ENCODE results near the gene KCTD1. TPM values are rescaled to one million over a fixed set of nuclear protein-coding genes. Genes with fewer than 3 reads are reported as not detected.
A peak's percentile ranks its signal among the peaks of the same experiment; 100 is the strongest.

KCTD1 gene
- total RNA-seq, 1 donor from 2014 or later = 31.8 TPM

- TF ChIP-seq EZH2 (IDR thresholded peaks at IDR 0.05; ENCODE audit: insufficient read depth, low read length) = no peak
- TF ChIP-seq, protein P1, sequence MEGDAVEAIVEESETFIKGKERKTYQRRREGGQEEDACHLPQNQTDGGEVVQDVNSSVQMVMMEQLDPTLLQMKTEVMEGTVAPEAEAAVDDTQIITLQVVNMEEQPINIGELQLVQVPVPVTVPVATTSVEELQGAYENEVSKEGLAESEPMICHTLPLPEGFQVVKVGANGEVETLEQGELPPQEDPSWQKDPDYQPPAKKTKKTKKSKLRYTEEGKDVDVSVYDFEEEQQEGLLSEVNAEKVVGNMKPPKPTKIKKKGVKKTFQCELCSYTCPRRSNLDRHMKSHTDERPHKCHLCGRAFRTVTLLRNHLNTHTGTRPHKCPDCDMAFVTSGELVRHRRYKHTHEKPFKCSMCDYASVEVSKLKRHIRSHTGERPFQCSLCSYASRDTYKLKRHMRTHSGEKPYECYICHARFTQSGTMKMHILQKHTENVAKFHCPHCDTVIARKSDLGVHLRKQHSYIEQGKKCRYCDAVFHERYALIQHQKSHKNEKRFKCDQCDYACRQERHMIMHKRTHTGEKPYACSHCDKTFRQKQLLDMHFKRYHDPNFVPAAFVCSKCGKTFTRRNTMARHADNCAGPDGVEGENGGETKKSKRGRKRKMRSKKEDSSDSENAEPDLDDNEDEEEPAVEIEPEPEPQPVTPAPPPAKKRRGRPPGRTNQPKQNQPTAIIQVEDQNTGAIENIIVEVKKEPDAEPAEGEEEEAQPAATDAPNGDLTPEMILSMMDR (IDR thresholded peaks at IDR 0.05; ENCODE audit: insufficient read depth, low read depth, low read length) = no peak
- FAIRE-seq = no peak
- peaks cover 6% of the 10 kb centered on the region for H3K4me1 Mint-ChIP-seq (ENCODE audit: low read depth, unreplicated experiment)
- H3K4me3 Mint-ChIP-seq (ENCODE audit: unreplicated experiment) = no peak overlapping the region
- Histone ChIP-seq H3K27ac (ENCODE audit: low read depth, low read length) (no peak overlapping the region), H3K4me2 (ENCODE audit: low read length) (no peak overlapping the region), H3K27me3 (ENCODE audit: insufficient read depth, low read length) (no peaks in the 10 kb centered on the region), H2AFZ (ENCODE audit: low read depth, low read length) (no peak overlapping the region), H3K4me1 (ENCODE audit: insufficient read depth, low read length) (peaks cover 3% of the 10 kb centered on the region), H3K4me3 (ENCODE audit: insufficient read depth, low read depth, low read length) (no peak overlapping the region), H3K79me2 (ENCODE audit: insufficient read depth, low read length) (no peaks in the 10 kb centered on the region), H3K9ac (ENCODE audit: low read length) (no peak overlapping the region), H3K36me3 (ENCODE audit: insufficient read depth, low read length) (no peaks in the 10 kb centered on the region), H3K9me3 (ENCODE audit: insufficient read depth, low read depth, low read length) (no peaks in the 10 kb centered on the region), H4K20me1 (ENCODE audit: insufficient read depth, low read length) (no peaks in the 10 kb centered on the region)
- DNase-seq (ENCODE audit: low read depth) = no peak
- no peaks in the 10 kb centered on the region for H3K36me3 Mint-ChIP-seq (ENCODE audit: low read depth, unreplicated experiment)
- no peaks in the 10 kb centered on the region for H3K9me3 Mint-ChIP-seq (ENCODE audit: unreplicated experiment)
- H3K27me3 Mint-ChIP-seq (ENCODE audit: low read depth, unreplicated experiment) = no peaks in the 10 kb centered on the region
- H3K27ac Mint-ChIP-seq (ENCODE audit: unreplicated experiment) = no peak overlapping the region
Measured at GRCh38 chr18:26488417-26489009, 59.8 kb downstream of the KCTD1 start.

- Histone ChIP-seq H3K27me3 (ENCODE audit: insufficient read depth, low read length) (no peaks in the 10 kb centered on the region), H4K20me1 (ENCODE audit: insufficient read depth, low read length) (no peaks in the 10 kb centered on the region), H3K4me1 (ENCODE audit: insufficient read depth, low read length) (peaks cover 3% of the 10 kb centered on the region), H3K36me3 (ENCODE audit: insufficient read depth, low read length) (no peaks in the 10 kb centered on the region), H2AFZ (ENCODE audit: low read depth, low read length) (no peak overlapping the region), H3K4me3 (ENCODE audit: insufficient read depth, low read depth, low read length) (no peak overlapping the region), H3K9me3 (ENCODE audit: insufficient read depth, low read depth, low read length) (no peaks in the 10 kb centered on the region), H3K79me2 (ENCODE audit: insufficient read depth, low read length) (no peaks in the 10 kb centered on the region), H3K9ac (ENCODE audit: low read length) (no peak overlapping the region), H3K4me2 (ENCODE audit: low read length) (no peak overlapping the region), H3K27ac (ENCODE audit: low read depth, low read length) (no peak overlapping the region)
- no peaks in the 10 kb centered on the region for H3K36me3 Mint-ChIP-seq (ENCODE audit: low read depth, unreplicated experiment)
- H3K4me1 Mint-ChIP-seq (ENCODE audit: low read depth, unreplicated experiment) = peaks cover 6% of the 10 kb centered on the region
- no peak for FAIRE-seq
- DNase-seq (ENCODE audit: low read depth) = peak; percentile 60
- no peaks in the 10 kb centered on the region for H3K27me3 Mint-ChIP-seq (ENCODE audit: low read depth, unreplicated experiment)
- no peaks in the 10 kb centered on the region for H3K9me3 Mint-ChIP-seq (ENCODE audit: unreplicated experiment)
- H3K27ac Mint-ChIP-seq (ENCODE audit: unreplicated experiment) = no peak overlapping the region
- no peak for TF ChIP-seq EZH2 (IDR thresholded peaks at IDR 0.05; ENCODE audit: insufficient read depth, low read length)
- TF ChIP-seq, protein P1 (IDR thresholded peaks at IDR 0.05; ENCODE audit: insufficient read depth, low read depth, low read length) = no peak
- no peak overlapping the region for H3K4me3 Mint-ChIP-seq (ENCODE audit: unreplicated experiment)
Measured at GRCh38 chr18:26487437-26487836, 60.9 kb downstream of the KCTD1 start.

GRCh38 chr18:26483633-26484032 is 64.7 kb downstream of the KCTD1 start:
- FAIRE-seq (no peak), DNase-seq (ENCODE audit: low read depth) (no peak)
- Histone ChIP-seq H3K9ac (ENCODE audit: low read length) (no peak overlapping the region), H3K36me3 (ENCODE audit: insufficient read depth, low read length) (no peaks in the 10 kb centered on the region), H3K9me3 (ENCODE audit: insufficient read depth, low read depth, low read length) (no peaks in the 10 kb centered on the region), H2AFZ (ENCODE audit: low read depth, low read length) (no peak overlapping the region), H3K27me3 (ENCODE audit: insufficient read depth, low read length) (no peaks in the 10 kb centered on the region), H3K4me2 (ENCODE audit: low read length) (no peak overlapping the region), H3K4me1 (ENCODE audit: insufficient read depth, low read length) (peaks cover 33% of the 10 kb centered on the region), H3K4me3 (ENCODE audit: insufficient read depth, low read depth, low read length) (no peak overlapping the region), H4K20me1 (ENCODE audit: insufficient read depth, low read length) (no peaks in the 10 kb centered on the region), H3K79me2 (ENCODE audit: insufficient read depth, low read length) (no peaks in the 10 kb centered on the region), H3K27ac (ENCODE audit: low read depth, low read length) (no peak overlapping the region)
- peaks cover 23% of the 10 kb centered on the region for H3K4me1 Mint-ChIP-seq (ENCODE audit: low read depth, unreplicated experiment)
- no peak overlapping the region for H3K4me3 Mint-ChIP-seq (ENCODE audit: unreplicated experiment)
- no peaks in the 10 kb centered on the region for H3K27me3 Mint-ChIP-seq (ENCODE audit: low read depth, unreplicated experiment)
- TF ChIP-seq, protein P1 (IDR thresholded peaks at IDR 0.05; ENCODE audit: insufficient read depth, low read depth, low read length) = no peak
- no peak for TF ChIP-seq EZH2 (IDR thresholded peaks at IDR 0.05; ENCODE audit: insufficient read depth, low read length)
- no peaks in the 10 kb centered on the region for H3K9me3 Mint-ChIP-seq (ENCODE audit: unreplicated experiment)
- H3K36me3 Mint-ChIP-seq (ENCODE audit: low read depth, unreplicated experiment) = peaks cover 2% of the 10 kb centered on the region
- no peak overlapping the region for H3K27ac Mint-ChIP-seq (ENCODE audit: unreplicated experiment)

Measured in astrocyte (in vitro differentiated cells and primary cell).